H1 (cell line): ENCODE measurements around the gene INPP4A. TPM values are rescaled to one million over a fixed set of nuclear protein-coding genes. Genes with fewer than 3 reads are reported as not detected.

Experiments used
- CTCF ChIA-PET: fragments of 300-600 bp; sonication (Branson Sonifier 250); formaldehyde crosslinking; loops from one replicate; lab custom pipeline; 2021; ENCODE audit not compliant: partially characterized antibody; lab: Charles Lee
- POLR2A ChIA-PET: fragments of 300-600 bp; sonication (Branson Sonifier 250); formaldehyde crosslinking; loops from one replicate; lab custom pipeline; 2021; ENCODE audit warnings: inconsistent platforms; ENCODE audit not compliant: partially characterized antibody; lab: Charles Lee
- DNase-seq, 2 experiments: peaks; one replicate each; pipeline versions ENCODE4 v3.0.0 to v3.0.0-alpha.2; 2010 to 2022; ENCODE audit warnings: low spot score in 2 of 2, low read depth in 1 of 2, mixed read lengths in 1 of 2
- FAIRE-seq: peaks from 2 replicates; lab custom pipeline; 2011; peaks lifted over from hg19 to GRCh38; lab: Jason Lieb, UNC
- H2AFZ ChIP-seq: 2 replicates; pipeline ENCODE4 v1.8.1; 2012; ENCODE audit warnings: low read length, inconsistent platforms
- H2AK5ac ChIP-seq: 2 replicates; pipeline ENCODE4 v1.6.1; 2013; ENCODE audit warnings: low read depth, low read length
- H2BK120ac ChIP-seq: replicated peaks from 2 replicates; pipeline ENCODE3; 2013; ENCODE audit warnings: low read depth, low read length, inconsistent platforms
- H2BK12ac ChIP-seq: 2 replicates; pipeline ENCODE4 v1.6.1; 2013; ENCODE audit warnings: low read depth, low read length
- H2BK15ac ChIP-seq: 2 replicates; pipeline ENCODE4 v1.6.1; 2013; ENCODE audit warnings: low read length
- H2BK20ac ChIP-seq: 2 replicates; pipeline ENCODE4 v1.6.1; 2013; ENCODE audit warnings: low read length
- H2BK5ac ChIP-seq: 2 replicates; pipeline ENCODE4 v1.6.1; 2013; ENCODE audit warnings: low read depth, low read length
- H3K14ac ChIP-seq: 2 replicates; pipeline ENCODE4 v1.6.1; 2013; ENCODE audit warnings: inconsistent platforms; ENCODE audit not compliant: insufficient read length
- H3K18ac ChIP-seq: 2 replicates; pipeline ENCODE4 v1.6.1; 2013; ENCODE audit warnings: low read length; ENCODE audit errors: extremely low read depth
- H3K23ac ChIP-seq: 2 replicates; pipeline ENCODE4 v1.6.1; 2013; ENCODE audit warnings: inconsistent platforms; ENCODE audit not compliant: insufficient read length
- H3K23me2 ChIP-seq: 2 replicates; pipeline ENCODE4 v1.6.1; 2013; ENCODE audit warnings: low read depth, low read length
- H3K27ac ChIP-seq: 2 replicates; pipeline ENCODE4 v1.6.1; 2011; ENCODE audit warnings: low read depth, low read length, inconsistent platforms
- H3K27me3 ChIP-seq, 4 experiments: replicated peaks in 1 of 4; 1 replicate in 1 of 4; 2 replicates in 3 of 4; pipeline versions ENCODE4 v1.6.1 to v1.8.1; 2011 to 2013; ENCODE audit warnings: low read length in 3 of 4, mild to moderate bottlenecking in 3 of 4, inconsistent platforms in 2 of 4, mixed read lengths in 2 of 4, moderate library complexity in 1 of 4; ENCODE audit not compliant: control insufficient read depth in 3 of 4, insufficient read depth in 3 of 4; ENCODE audit errors: extremely low read depth in 1 of 4
- H3K36me3 ChIP-seq, 4 experiments: 2 replicates each; pipeline versions ENCODE4 v1.6.1 to v1.8.1; 2011 to 2013; ENCODE audit warnings: mild to moderate bottlenecking in 4 of 4, low read length in 3 of 4, moderate library complexity in 2 of 4, control low read depth in 1 of 4, inconsistent platforms in 1 of 4; ENCODE audit not compliant: insufficient read depth in 4 of 4, control insufficient read depth in 2 of 4
- H3K4ac ChIP-seq: replicated peaks from 2 replicates; pipeline ENCODE3; 2013; ENCODE audit warnings: low read length, low read depth, mixed read lengths, inconsistent platforms; ENCODE audit not compliant: insufficient read length
- H3K4me1 ChIP-seq, 4 experiments: replicated peaks in 1 of 4; 1 replicate in 1 of 4; 2 replicates in 3 of 4; pipeline versions ENCODE4 v1.6.1 to v1.8.1; 2011 to 2013; ENCODE audit warnings: low read length in 3 of 4, inconsistent platforms in 2 of 4, mixed read lengths in 1 of 4; ENCODE audit not compliant: insufficient read depth in 4 of 4, control insufficient read depth in 3 of 4
- H3K4me2 ChIP-seq, 2 experiments: 2 replicates each; pipeline versions ENCODE4 v1.6.1 to v1.8.1; 2011 to 2013; ENCODE audit warnings: low read depth in 2 of 2, low read length in 2 of 2, control low read depth in 1 of 2, inconsistent platforms in 1 of 2, mild to moderate bottlenecking in 1 of 2; ENCODE audit not compliant: insufficient read depth in 1 of 2
- H3K4me3 ChIP-seq, 4 experiments: fragments of 200-600, 300-600 bp in 1 of 4; sonication (generic), shearing (Covaris generic), sonication (Bioruptor Twin) in 1 of 4; 2 replicates each; pipeline versions ENCODE4 v1.5.1 to v1.8.1; 2011 to 2016; ENCODE audit warnings: low read length in 4 of 4, low read depth in 3 of 4, control low read depth in 2 of 4, inconsistent platforms in 2 of 4, mild to moderate bottlenecking in 2 of 4, mixed read lengths in 1 of 4, moderate library complexity in 1 of 4; ENCODE audit not compliant: insufficient read depth in 2 of 4; ENCODE audit errors: extremely low read depth in 1 of 4
- H3K56ac ChIP-seq: replicated peaks from 2 replicates; pipeline ENCODE3; 2013; ENCODE audit warnings: low read depth, mild to moderate bottlenecking, mixed read lengths, low read length, inconsistent platforms; ENCODE audit not compliant: insufficient read length
- H3K79me1 ChIP-seq: 2 replicates; pipeline ENCODE4 v1.6.1; 2013; ENCODE audit warnings: low read depth, low read length, control low read depth
- H3K79me2 ChIP-seq, 2 experiments: 2 replicates each; pipeline versions ENCODE4 v1.6.1 to v1.8.1; 2012 to 2013; ENCODE audit warnings: low read length in 2 of 2, mild to moderate bottlenecking in 2 of 2, inconsistent platforms in 1 of 2; ENCODE audit not compliant: insufficient read depth in 2 of 2, control insufficient read depth in 1 of 2
- H3K9ac ChIP-seq, 4 experiments: replicated peaks in 1 of 4; 1 replicate in 1 of 4; 2 replicates in 3 of 4; pipeline versions ENCODE4 v1.6.1 to v1.8.1; 2011 to 2013; ENCODE audit warnings: low read depth in 3 of 4, low read length in 3 of 4, control low read depth in 2 of 4, mild to moderate bottlenecking in 2 of 4, moderate library complexity in 2 of 4, inconsistent platforms in 1 of 4; ENCODE audit errors: extremely low read depth in 1 of 4
- H3K9me3 ChIP-seq, 2 experiments: 2 replicates each; pipeline versions ENCODE4 v1.6.1 to v1.8.1; 2012 to 2013; ENCODE audit warnings: mild to moderate bottlenecking in 2 of 2, moderate library complexity in 2 of 2, control low read depth in 1 of 2, inconsistent platforms in 1 of 2, low read depth in 1 of 2, low read length in 1 of 2, mixed read lengths in 1 of 2; ENCODE audit not compliant: insufficient read depth in 2 of 2
- H4K20me1 ChIP-seq, 2 experiments: replicated peaks in 1 of 2; 2 replicates each; pipeline versions ENCODE3 to v1.8.1; 2011 to 2013; ENCODE audit warnings: inconsistent platforms in 2 of 2, low read length in 2 of 2, mild to moderate bottlenecking in 1 of 2; ENCODE audit not compliant: insufficient read depth in 2 of 2, control insufficient read depth in 1 of 2
- H4K5ac ChIP-seq: 2 replicates; pipeline ENCODE4 v1.6.1; 2013; ENCODE audit warnings: low read length, low read depth, mixed read lengths, inconsistent platforms; ENCODE audit not compliant: insufficient read length
- H4K8ac ChIP-seq: 2 replicates; pipeline ENCODE4 v1.8.0; 2013; ENCODE audit warnings: mild to moderate bottlenecking, moderate library complexity, low read length, inconsistent platforms; ENCODE audit not compliant: insufficient read depth; ENCODE audit errors: extremely low read depth
- H4K91ac ChIP-seq: replicated peaks from 2 replicates; pipeline ENCODE3; 2013; ENCODE audit warnings: low read length, mixed read lengths, inconsistent platforms; ENCODE audit not compliant: insufficient read length
- CBX8 ChIP-seq: fragments of 300-800, 300-1000 bp; sonication (generic); IDR thresholded peaks from 2 replicates; pipeline ENCODE4 v1.7.1; 2016; ENCODE audit warnings: low read depth, low read length, borderline replicate concordance
- CTBP2 ChIP-seq: IDR thresholded peaks from 2 replicates; pipeline ENCODE4 v1.7.0; 2011; ENCODE audit warnings: borderline replicate concordance, mild to moderate bottlenecking, moderate library complexity, mixed read lengths, low read length; ENCODE audit not compliant: insufficient read depth, insufficient read length
- EGR1 ChIP-seq: IDR thresholded peaks from 2 replicates; pipeline ENCODE4 v1.6.1; 2011; ENCODE audit warnings: low read depth, low read length, borderline replicate concordance
- JUN ChIP-seq: IDR thresholded peaks from 2 replicates; pipeline ENCODE4 v1.6.1; 2011; ENCODE audit warnings: low read depth, mild to moderate bottlenecking, improper control_type of control experiment, low read length
- KDM1A ChIP-seq: fragments of 200-600, 300-600 bp; sonication (generic); IDR thresholded peaks from 2 replicates; pipeline ENCODE4 v1.7.1; 2016; ENCODE audit warnings: mild to moderate bottlenecking, low read length, borderline replicate concordance
- POLR2AphosphoS5 ChIP-seq: IDR thresholded peaks from 2 replicates; pipeline ENCODE4 v1.6.1; 2011; ENCODE audit warnings: low read depth, low read length
- RXRA ChIP-seq: IDR thresholded peaks from 2 replicates; pipeline ENCODE4 v1.6.1; 2011; ENCODE audit warnings: low read depth, mild to moderate bottlenecking, low read length, moderate library complexity; ENCODE audit not compliant: insufficient read depth
- SP4 ChIP-seq: IDR thresholded peaks from 2 replicates; pipeline ENCODE4 v1.6.1; 2012; ENCODE audit warnings: low read length, inconsistent platforms
- TCF12 ChIP-seq: IDR thresholded peaks from 2 replicates; pipeline ENCODE4 v1.6.1; 2011; ENCODE audit warnings: low read depth, mild to moderate bottlenecking, low read length
- TEAD4 ChIP-seq: IDR thresholded peaks from 2 replicates; pipeline ENCODE4 v1.6.1; 2012; ENCODE audit warnings: low read depth, low read length, inconsistent platforms, mixed read lengths
- WGBS, 2 experiments: shearing (Covaris generic) in 1 of 2; methylation state at CpG; one replicate each; pipeline versions ENCODE4 v1.1.6 to v1.1.7; 2013 to 2015; ENCODE audit warnings: low lambda C conversion rate in 2 of 2, mixed read lengths in 2 of 2, inconsistent platforms in 1 of 2, low coverage in 1 of 2, missing lambda C conversion rate in 1 of 2; ENCODE audit not compliant: insufficient replicate concordance in 2 of 2, insufficient coverage in 1 of 2, insufficient read length in 1 of 2; ENCODE audit errors: extremely low coverage in 1 of 2, missing lambda C conversion rate in 1 of 2; 5-methylcytosine and 5-hydroxymethylcytosine counted together
- polyA plus RNA-seq, 7 experiments: library from polyadenylated mRNA; depleted of rRNA in 3 of 7; stranded (reverse) in 5 of 7; unstranded in 2 of 7; fragments of >200 nt in 5 of 7; fragments of 200-250 nt in 2 of 7; gene quantifications; 1 replicate in 5 of 7; 2 replicates in 1 of 7; 4 replicates in 1 of 7; pipeline versions ENCODE4 v1.2.1 to v1.2.3, GENCODE V29; 2011 to 2013; ENCODE audit warnings: missing spikeins in 2 of 7, mixed read lengths in 2 of 7
- total RNA-seq: library from RNA; stranded (reverse); fragmentation: NEBNext Ultra II Directional; extraction: Animal tissue kit (Norgen Biotek cat#: 25700); gene quantifications from 2 replicates; pipeline ENCODE4 v1.2.1, GENCODE V29; 2021
- TF ChIP-seq, protein P1 (sequence below), 3 experiments: IDR thresholded peaks; 1 replicate in 2 of 3; 2 replicates in 1 of 3; pipeline versions ENCODE4 v1.5.1 to v1.6.1; 2011; ENCODE audit warnings: low read length in 3 of 3, mild to moderate bottlenecking in 3 of 3, inconsistent platforms in 2 of 3, low read depth in 1 of 3, moderate library complexity in 1 of 3; ENCODE audit not compliant: insufficient read depth in 1 of 3; ENCODE audit errors: control extremely low read depth in 1 of 3

INPP4A gene
- total and polyA plus RNA-seq, 2 of the 8 experiments (the other 6 are each of a cell fraction or from before 2014, with no cell fraction given), result 25.6 to 34.3 TPM

DNA sequence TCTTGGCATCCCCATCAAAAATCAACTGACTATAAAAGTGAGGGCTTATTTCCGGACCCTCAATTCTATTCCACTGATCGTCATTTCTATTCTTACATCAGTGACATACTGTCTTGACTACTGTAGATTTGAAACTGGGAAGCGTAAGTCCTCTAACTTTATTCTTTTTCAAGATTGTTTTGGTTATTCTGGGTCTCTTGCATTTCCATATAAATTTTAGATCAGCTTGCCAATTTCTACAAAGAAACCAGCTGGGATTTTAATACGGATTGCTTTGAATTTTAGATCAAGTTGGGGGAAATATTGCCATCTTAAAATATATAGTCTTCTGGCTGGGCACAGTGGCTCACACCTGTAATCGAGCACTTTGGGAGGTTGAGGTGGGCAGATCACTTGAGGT lies 17.9 kb upstream of the INPP4A start:
- Histone ChIP-seq H3K18ac (no peak overlapping the region), H4K20me1 (no peaks in the 10 kb centered on the region), H2AFZ (no peak overlapping the region), H2BK5ac (no peak overlapping the region), H3K14ac (no peak overlapping the region), H3K27ac (no peak overlapping the region), H4K91ac (no peak overlapping the region), H3K79me1 (no peaks in the 10 kb centered on the region), H2BK15ac (no peak overlapping the region), H3K23me2 (no peaks in the 10 kb centered on the region), H3K9ac (no peak overlapping the region), H3K4ac (no peak overlapping the region), H3K27me3 (no peaks in the 10 kb centered on the region), H3K4me1 (no peaks in the 10 kb centered on the region), H4K5ac (no peak overlapping the region), H3K79me2 (no peaks in the 10 kb centered on the region), H3K9me3 (peaks cover 9 to 15% of the 10 kb centered on the region in 2 experiments; a peak in 3 of 4 replicates), H4K8ac (no peak overlapping the region), H3K56ac (no peak overlapping the region), H3K4me3 (no peak overlapping the region), H3K36me3 (0 out of 8 replicates have a peak, but pooled peaks cover 0 to 2% (median 0%) of the 10 kb centered on the region in 4 experiments), H2BK20ac (no peak overlapping the region), H2BK12ac (no peak overlapping the region), H2BK120ac (no peak overlapping the region), H2AK5ac (no peak overlapping the region), H3K23ac (no peak overlapping the region), H3K4me2 (no peak overlapping the region)
- ChIA-PET CTCF (no interaction called here), POLR2A (no interaction called here)
- FAIRE-seq, result no peak
- 91% methylated on average over 5 of the region's 5 CpGs; no CpG with 5 or more reads in 1 of the 2 experiments for WGBS, 2 experiments
- no peak for DNase-seq
- no peak for TF ChIP-seq RXRA
- TF ChIP-seq, protein P1, sequence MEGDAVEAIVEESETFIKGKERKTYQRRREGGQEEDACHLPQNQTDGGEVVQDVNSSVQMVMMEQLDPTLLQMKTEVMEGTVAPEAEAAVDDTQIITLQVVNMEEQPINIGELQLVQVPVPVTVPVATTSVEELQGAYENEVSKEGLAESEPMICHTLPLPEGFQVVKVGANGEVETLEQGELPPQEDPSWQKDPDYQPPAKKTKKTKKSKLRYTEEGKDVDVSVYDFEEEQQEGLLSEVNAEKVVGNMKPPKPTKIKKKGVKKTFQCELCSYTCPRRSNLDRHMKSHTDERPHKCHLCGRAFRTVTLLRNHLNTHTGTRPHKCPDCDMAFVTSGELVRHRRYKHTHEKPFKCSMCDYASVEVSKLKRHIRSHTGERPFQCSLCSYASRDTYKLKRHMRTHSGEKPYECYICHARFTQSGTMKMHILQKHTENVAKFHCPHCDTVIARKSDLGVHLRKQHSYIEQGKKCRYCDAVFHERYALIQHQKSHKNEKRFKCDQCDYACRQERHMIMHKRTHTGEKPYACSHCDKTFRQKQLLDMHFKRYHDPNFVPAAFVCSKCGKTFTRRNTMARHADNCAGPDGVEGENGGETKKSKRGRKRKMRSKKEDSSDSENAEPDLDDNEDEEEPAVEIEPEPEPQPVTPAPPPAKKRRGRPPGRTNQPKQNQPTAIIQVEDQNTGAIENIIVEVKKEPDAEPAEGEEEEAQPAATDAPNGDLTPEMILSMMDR (IDR thresholded peaks at IDR 0.05; ENCODE audit: control extremely low read depth in 1 of 3, insufficient read depth in 1 of 3, low read depth in 1 of 3, low read length in 3 of 3), result no peak
- TF ChIP-seq POLR2AphosphoS5, result no peak
- no peak for TF ChIP-seq CTBP2
- no peak for TF ChIP-seq TEAD4
- TF ChIP-seq EGR1, result no peak
- no peak for TF ChIP-seq CBX8
- no peak for TF ChIP-seq SP4
- TF ChIP-seq TCF12, result no peak
- no peak for TF ChIP-seq KDM1A
- TF ChIP-seq JUN, result no peak
